Femur (tissue), 1 donor: Measurements from ENCODE around the gene WDR93.
"Not testable (repeated sequence)": the region's sequence is repeated elsewhere in the genome, so short reads cannot be mapped to it uniquely, and the experiment has no call there.

ENCODE experiments used
- DNase-seq: peaks from one replicate; pipeline ENCODE4 v3.0.0-alpha.2; 2017

The WDR93 gene

DNA sequence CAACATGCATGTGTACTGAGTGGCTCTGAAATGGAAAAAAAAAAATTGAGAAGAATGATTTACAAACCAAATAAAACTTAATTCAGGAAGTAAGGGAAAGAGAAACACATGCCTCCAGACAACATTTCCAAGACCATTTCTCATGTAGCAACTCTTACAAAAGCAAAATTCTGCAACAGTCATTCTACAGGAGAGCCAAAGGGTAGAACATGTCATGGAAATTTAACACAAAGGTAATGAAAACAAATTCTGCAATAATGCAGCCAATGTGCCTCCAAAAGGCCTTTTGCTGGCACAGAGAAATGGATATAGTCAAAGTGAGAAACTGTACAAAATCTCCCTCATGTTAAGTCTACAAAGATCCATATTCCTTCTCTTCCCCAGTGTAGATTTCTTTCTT is 4.1 kb upstream of the WDR93 start:
- DNase-seq, result no peak

DNA sequence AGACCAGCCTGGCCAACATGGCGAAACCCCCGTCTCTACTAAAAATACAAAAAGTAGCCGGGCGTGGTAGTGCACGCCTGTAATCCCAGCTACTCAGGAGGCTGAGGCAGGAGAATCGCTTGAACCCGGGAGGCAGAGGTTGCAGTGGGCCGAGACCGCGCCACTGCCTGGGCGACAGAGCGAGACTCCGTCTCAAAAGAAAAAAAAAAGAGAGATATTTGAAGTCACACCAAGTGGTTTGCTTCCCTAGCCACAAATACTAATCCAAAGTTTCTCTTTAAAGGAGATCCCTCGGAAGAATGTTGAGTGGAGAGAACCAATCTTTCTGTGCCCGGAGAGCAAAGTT is 708 bp upstream of the WDR93 start:
- not testable (repeated sequence) for DNase-seq

DNA sequence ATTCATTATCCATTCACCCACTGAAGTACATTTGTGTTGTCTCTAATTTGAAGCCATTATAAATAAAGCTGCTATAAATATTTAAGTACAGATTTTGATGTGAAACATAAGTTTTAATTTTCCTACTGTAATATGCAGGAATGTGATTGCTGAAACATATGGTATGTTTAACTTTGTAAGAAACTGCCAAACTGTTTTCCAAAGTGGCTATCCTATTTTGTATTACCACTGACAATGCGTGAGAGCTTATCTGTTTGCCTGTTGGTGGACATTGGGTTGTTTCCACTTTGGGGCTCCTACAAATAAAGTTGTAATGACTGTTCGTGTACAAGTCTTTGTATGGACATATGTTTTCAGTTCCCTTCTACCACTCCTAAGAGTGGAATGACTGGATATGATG is 2.5 kb downstream of the WDR93 start:
- DNase-seq, result no peak

DNA sequence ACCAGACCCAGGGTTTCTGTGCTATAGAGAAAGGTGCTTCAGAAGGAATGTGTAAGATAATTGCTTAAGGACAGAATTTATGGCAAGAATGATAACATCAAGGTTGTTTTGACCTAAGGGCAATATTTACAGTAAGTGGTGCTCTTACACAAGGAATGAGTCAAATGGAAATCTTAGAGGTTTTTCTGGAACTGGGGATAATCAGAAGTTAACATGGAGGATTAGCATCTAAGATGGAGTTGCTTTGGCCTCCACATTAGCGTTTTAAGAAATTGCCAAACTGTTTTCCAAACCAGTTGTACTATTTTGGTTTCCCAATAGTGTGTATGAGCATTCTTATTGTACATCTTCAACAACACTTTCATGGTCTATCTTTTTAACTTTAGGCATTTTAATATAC is 3.1 kb downstream of the WDR93 start:
- DNase-seq, result no peak

DNA sequence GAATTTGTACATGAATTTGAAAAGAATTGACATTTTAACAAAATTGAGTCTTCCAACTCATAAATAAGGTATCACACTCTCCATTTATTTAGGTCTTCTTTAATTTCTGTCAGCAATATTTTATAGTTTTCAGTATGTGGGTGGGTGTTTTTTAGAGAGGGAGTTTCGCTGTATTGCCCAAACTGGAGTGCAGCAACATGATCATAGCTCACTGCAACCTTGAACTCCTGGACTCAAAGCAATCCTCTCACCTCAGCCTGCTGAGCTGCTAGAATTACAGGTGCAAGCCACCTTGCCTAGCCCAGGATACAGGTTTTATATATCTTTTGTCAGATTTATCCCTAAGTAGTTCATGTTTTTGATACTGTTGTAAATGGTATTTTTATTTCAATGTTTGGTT is 4.6 kb downstream of the WDR93 start:
- DNase-seq, result no peak

DNA sequence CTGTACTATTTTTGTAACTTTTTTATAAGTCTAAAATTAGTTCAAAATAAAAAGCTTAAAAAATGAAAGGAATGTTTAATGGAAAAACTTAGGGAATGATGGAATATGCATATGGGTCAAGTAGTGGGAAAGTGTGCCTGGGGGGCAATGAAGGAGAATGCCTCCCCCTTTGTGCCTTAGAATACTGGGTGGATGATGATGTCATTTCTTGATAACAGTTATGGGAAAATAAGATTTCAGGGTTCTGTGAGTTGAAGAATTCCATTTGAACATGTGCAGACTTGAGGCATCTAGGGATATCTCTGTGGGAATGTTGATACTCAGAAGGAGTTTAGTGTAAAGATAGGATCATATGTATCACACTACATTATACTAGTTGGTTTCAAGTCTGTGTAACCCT is 13.8 kb downstream of the WDR93 start:
- no peak for DNase-seq

DNA sequence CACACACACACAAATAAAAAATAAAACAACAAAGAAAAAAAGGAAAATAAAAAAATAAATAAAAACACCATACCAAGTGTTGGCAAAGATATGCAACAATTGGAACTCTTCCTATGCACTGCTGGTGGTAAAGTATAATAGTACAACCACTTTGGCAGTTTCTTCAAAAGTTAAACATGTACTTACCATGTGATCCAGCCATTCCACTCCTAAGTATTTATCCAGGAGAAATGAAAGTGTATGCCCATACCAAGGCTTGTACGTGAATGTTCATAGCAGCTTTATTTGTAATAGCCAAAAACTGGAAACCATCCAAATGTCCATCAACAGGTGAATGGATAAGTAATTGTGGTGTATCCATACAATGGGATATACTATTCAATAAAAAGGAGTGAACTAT is 17.0 kb downstream of the WDR93 start:
- DNase-seq, result no peak

DNA sequence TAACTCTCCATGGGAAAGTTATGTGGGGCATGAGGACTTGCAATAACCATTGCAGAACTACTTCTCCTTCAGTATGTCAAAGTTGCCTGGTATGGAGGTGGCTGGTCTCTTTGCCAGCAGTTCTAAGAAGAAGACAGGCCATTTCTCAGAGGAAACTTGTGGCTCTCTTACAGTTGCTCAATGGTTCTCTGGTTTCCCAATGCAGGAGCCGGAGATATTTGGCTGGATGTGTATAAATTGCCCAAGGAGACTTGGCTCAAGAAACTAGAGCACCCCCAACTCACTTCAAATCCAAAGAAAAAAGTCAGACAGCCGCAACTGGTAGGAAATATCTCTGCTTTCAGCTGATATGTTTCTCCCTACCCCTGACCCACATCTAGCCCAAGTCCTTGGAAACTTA is 24.2 kb downstream of the WDR93 start:
- DNase-seq, result no peak

DNA sequence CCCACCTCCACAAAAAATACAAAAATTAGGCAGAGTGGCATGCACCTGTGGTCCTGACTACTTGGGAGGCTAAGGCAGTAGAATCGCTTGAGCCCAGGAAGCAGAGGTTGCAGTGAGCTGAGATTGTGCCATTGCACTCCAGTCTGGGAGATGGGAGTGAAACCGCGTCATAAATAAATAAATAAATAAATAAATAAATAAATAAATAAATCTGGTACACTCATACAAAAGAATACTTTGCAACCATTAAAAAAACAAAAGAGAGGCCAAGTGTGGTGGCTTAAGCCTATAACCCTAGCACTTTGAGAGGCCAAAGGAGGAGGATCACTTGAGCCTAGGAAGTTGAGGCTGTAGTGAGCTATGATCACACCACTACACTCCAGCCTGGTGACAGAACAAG is 32.4 kb downstream of the WDR93 start:
- no peak for DNase-seq

DNA sequence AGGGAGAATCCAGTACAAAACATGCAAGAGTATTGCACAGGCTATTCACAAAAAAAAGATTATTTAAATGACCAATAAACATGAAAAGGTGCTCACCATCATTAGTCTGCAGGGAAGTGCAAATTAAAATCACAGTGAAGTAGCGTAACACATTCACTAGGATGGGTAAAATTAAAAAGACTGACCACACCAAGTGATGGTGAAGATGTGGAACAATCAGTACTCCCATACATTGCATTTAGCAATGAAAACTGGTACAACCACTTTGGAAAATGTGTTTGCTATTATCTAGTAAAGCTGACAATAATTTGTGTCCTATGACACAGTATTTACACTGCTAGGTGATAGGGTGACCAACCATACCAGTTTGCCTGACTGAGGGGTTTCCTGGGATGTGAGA is 34.0 kb downstream of the WDR93 start:
- DNase-seq, result no peak

DNA sequence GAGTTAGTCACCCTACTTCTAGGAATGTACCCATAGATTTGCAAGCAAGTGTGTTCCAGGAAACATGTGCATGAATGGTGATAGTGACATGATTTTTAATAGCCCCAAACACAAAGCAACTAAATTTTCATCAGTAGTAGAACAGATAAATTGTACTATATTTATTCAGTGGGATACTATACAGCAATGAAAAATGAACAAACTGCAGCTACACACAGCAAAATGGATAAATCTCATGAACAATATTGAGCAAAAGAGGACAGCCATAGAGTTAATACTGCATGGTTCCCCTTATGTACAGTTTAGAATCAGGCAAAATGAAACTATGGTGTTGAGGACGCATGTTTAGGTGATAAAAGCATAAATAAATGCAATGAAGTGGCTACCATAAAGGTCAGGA is 34.5 kb downstream of the WDR93 start:
- DNase-seq, result no peak

DNA sequence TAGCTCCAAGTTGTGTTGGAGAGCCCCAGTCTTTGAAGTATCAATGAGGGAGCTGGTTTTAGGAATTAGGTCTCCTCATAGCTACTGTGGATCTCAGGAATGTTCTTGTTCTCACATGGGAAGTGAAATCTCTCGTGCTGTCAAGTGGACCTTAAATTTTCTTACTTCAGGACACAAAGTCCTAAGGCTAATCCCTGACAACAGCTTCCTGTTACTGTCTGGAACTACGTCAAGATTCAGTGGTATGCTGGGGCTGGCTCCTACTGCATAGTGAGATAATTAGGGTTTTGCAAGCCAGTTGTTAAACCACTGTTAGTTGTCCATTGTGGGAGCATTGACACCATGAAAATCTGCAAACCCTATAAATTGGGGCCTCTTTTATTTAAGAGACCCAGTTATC is 37.6 kb downstream of the WDR93 start:
- DNase-seq, result no peak

DNA sequence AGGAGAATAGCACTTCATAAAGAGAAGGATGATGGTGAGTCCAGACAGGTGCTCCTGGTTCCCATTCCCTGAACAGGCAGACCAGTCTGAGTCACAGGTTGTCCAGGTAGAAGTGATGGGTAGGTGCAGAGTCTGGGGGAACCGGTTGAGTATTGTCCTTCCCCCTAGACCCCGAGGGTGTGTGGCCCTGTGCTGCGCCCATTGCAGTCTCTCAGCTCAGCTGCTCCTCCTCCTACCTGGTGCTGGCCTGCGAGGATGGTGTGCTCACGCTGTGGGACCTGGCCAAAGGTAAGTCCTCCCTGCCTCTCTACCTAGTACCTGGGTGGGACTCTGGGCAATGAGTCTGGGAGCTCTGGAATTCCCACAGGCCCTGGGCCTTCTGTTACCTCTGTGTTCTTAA is 40.7 kb downstream of the WDR93 start:
- DNase-seq, result no peak

DNA sequence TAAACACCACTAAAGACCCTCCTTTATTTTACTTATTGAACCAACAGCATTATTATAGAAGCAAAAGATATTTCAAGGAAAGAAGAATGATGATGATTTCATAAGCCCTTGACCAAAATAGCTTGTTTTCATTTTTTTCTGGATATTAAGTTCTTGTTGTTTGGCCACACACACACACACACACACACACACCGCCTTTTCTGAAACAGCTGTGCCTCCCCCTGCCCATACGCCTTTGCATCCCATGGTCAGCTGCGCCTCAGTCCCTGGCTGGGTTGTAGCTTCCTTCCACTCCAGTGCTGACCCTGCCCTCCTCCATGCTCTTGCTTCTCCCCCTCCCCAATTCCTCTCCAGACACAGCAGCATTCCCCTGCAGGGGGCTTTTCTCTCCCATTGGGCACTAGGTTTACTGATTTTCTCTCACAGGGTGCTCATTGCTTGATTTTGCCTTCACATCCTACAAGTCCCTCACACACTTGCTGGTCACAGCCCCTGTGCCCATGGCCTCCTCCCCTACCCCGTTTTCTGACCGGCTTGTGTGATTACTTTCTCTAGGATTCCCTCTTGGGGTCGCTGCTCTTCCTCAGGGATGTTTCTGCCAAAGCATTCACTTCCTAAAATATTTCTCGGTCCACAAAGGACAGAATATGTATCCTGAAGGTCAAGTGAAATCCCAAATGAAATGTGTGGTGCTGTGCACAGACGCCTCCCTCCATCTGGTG is 42.0 kb downstream of the WDR93 start:
- DNase-seq, result no peak

DNA sequence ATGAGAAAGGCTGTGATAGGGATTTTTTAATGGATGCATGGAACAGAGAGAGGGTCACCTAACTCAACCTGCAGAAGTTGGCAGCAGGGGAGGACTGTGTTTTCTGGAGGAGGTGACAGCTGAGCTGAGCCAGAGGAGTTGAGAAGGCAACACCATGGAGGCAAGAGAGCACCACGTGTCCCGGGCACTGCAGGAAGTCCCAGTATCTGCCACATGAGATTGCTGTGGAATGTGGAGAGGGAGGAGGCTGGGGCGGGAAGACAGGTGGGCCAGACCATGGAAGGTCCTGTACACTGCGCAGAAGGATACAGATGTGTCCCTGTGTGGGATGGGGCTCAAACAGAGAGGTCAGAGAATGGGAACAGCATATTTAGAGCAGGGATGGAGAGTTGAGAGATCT is 45.2 kb downstream of the WDR93 start:
- DNase-seq, result no peak

DNA sequence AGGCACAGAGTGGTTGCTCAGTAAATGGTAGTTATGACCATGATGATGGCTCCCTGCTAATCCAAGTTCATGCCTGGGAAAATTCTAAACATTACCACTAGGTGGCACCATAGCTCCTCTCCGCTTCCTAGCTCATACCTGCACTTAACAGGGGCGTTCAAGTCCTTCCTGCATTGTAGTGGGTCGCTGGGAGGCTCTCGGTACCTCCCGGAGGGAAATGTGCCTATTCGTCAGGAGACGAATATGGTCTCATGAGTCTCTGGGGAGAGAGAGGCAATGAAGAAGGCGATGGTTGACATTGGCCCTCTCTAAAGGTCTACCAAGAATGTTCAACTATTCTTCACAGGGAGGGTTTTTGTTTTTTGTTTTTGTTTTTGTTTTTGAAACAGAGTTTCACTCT is 49.5 kb downstream of the WDR93 start:
- DNase-seq, result peak; percentile 69

DNA sequence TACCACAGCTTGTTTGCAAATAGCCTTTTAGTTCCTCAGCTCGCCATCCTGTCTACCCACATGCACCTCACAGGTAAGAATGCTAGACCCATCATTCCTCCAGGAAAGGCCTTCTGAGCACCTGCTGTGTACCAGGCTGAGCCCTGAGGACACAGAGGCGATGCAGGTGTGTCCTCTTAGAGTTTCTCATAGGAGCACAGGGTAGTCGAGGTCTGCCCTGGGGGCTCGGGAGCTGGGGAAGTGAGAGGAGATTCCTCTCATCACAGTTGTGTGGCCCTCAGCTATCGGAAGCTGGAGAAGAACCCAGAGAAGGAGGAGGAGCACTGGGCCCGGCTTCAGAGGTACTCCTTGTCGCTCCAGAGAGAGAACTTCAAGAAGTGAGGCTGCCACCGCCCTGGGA is 52.4 kb downstream of the WDR93 start:
- no peak for DNase-seq

DNA sequence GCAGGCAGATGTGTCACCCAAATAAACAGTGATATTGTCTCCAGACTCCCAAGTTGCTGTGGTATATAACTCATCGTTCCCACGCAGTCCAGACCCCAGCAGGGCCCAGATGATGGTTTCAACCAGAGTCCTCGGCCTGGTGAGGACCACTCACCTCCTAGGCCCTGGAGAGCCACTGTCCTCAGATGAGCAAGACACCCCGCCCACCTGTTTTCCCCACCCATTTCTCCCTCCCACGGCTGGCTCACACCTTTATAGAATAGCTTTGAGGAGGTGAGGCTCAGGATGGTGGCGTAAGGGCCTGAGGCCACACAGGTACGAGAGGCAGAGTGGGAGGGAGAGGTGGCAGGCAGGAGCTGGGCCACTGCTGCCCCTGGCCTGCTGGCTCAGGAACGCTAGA is 53.0 kb downstream of the WDR93 start:
- DNase-seq, result no peak

DNA sequence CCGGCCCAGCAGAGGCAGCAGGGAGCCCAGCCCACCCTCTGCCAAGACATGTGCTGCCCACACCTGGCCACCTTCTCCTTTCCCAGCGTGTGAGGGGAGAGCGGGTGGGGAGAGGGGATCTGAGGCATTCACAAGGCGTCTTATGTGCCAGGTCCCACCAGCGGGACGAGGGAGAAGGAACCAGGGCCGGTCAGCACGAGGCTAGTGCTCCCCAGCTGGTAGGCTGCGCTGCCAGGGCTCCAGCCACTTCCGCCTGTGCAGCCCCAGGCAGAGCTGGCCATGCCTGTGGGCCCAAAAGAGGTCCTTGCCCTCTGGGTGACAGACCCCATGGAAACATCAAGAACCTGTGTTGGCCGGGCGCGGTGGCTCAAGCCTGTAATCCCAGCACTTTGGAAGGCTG is 54.5 kb downstream of the WDR93 start:
- no peak for DNase-seq

DNA sequence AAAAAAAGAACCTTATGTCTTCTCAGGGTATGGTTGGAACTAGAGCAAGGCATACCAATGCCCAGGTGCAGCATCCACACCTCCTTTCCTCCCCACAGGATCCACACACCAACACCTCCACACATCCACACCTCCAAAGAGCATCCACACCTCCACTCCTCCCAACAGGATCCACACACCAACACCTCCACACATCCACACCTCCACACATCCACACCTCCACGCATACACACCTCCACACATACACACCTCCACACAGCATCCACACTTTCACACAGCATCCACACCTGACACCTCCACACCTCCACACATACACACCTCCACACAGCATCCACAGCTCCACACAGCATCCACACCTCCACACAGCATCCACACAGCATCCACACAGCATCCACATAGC is 55.2 kb downstream of the WDR93 start:
- DNase-seq, result no peak

DNA sequence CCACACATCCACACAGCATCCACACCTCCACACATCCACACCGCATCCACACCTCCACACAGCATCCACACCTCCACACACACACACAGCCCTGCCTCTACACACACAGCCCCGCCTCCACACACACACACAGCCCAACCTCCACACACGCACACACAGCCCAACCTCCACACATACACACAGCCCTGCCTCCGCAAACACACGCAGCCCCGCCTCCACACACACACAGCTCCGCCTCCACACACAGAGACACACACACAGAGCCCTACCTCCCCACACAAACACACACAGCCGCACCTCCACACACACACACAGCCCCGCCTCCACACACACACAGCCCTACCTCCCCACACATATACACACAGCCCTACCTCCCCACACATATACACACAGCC is 55.8 kb downstream of the WDR93 start:
- DNase-seq, result no peak

DNA sequence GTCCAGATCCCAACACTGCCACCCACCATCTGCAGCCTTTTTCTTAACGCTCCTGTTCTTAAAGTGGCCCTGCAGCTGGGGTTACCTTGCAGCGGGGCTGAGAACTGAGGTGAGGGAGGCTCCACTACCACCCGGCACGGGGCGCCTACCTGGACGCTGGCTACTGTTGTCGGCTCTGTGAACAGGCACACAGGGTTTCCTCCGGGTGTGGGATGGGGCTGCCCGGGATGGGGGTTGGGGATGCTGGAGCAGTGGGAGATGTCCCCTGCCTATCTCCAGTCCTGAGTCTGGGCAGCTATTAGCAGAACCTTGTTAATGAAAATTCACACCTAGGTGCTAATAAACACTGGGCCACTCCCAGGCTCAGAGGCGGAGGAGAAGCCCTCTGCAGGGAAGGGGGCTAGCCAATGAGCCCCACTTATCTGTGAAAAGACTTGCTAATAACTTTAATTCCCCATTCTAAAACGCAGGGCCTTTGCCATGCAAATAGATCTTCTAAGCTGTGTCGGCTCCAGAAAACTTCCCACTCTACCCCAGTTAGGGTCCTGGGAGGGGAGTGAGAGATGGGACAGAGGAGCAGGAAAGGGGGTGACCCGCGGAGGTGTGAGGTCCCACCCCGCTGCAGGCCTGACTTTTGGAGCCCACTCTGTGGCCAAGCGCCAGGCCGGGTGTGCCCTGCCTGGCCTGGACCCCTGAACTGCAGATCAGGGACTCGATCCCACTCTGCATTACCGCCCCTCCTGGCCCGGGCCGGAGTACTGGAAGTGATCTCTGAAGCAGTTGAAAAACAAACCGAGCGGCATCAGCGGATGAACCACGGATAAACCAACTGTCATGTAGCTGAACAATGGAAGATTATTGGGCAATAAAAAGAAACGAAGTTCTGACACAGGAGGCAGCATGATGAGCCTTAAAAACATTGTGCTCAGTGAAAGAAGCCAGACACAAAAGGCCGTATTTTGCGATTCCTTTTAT is 57.4 kb downstream of the WDR93 start:
- DNase-seq, result no peak

DNA sequence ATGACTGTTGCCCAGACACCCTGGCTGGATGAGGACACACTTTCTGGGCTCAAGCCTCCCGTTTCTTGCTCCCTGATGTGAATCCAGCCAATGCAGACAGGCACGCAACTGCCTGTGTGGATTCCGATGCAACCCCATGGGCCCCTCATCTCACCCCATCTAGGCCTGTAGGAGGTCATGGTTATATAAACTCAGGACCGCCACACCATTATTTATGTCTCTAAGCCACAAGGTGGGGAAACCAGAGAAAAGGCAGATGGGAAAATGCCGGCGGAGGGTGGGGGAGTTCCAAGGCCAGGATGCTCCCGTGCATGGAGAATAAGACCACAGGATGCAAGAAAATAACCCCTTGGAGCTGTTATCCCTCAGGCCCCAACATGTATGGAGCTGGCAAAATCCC is 58.4 kb downstream of the WDR93 start:
- no peak for DNase-seq

DNA sequence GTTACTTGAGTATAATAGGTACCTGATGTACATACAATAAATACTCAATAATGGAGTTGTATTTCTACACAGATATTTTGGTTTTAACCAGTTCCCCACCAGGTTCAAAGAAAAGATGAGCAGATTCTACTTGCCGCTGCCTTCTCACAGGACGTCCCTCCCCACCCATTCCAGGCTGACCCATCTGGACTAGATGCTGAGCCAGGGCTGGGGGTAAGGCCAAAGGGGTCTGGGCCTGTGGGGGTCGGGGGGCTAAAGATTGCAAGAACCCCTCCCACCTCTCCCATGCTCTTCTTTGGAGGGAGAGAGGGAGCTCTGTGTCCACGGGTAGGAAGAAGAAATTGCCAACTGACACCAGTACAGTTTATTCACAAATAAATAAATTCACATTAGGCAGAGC is 58.9 kb downstream of the WDR93 start:
- DNase-seq, result no peak
